Testis (tissue), 2 donors: ENCODE data around the gene DDIT3.

ENCODE experiments used
- CTCF ChIP-seq, 3 experiments: fragments of 450-650 bp in 2 of 3; fragments of 200-600 bp in 1 of 3; sonication (generic) in 1 of 3; IDR thresholded peaks; one replicate each; pipeline ENCODE4 v1.5.1; 2016 to 2019; ENCODE audit warnings: antibody characterized with exemption in 3 of 3, mild to moderate bottlenecking in 2 of 3, moderate library complexity in 1 of 3
- POLR2A ChIP-seq: fragments of 450-650 bp; IDR thresholded peaks from one replicate; pipeline ENCODE4 v1.6.1; 2017; ENCODE audit warnings: antibody characterized with exemption, mild to moderate bottlenecking, moderate library complexity

- no peak for TF ChIP-seq CTCF (IDR thresholded peaks at IDR 0.05)
- TF ChIP-seq POLR2A = no peak
These were observed 49.9 kb downstream of the DDIT3 start for GRCh38 chr12:57470286-57470969.
